HEK293T (cell line): ENCODE results near the gene SLC35F3.

Experiments used
- CTCF ChIA-PET: fragments of 350-600 bp; formaldehyde crosslinking; extraction: SDS; loops from one replicate; lab custom pipeline; 2021; ENCODE audit warnings: antibody characterized with exemption, inconsistent platforms; lab: Yijun Ruan, JAX
- POLR2A ChIA-PET: fragments of 350-600 bp; formaldehyde crosslinking; extraction: SDS; loops from one replicate; lab custom pipeline; 2020; ENCODE audit warnings: antibody characterized with exemption, inconsistent platforms; lab: Yijun Ruan, JAX
- DNase-seq: peaks from one replicate; pipeline ENCODE4 v3.0.0; 2012; ENCODE audit warnings: mixed read lengths; ENCODE audit errors: extremely low spot score
- ARNT ChIP-seq: fragments of 450-650 bp; IDR thresholded peaks from 2 replicates; pipeline ENCODE4 v1.6.1; 2017; ENCODE audit warnings: mild to moderate bottlenecking
- BHLHE40 ChIP-seq: fragments of 450-650 bp; IDR thresholded peaks from 2 replicates; pipeline ENCODE4 v1.6.1; 2016; ENCODE audit warnings: mild to moderate bottlenecking, moderate library complexity, borderline replicate concordance
- CTBP1 ChIP-seq: fragments of 450-650 bp; IDR thresholded peaks from 2 replicates; pipeline ENCODE4 v1.6.1; 2016; ENCODE audit warnings: borderline replicate concordance
- ELF4 ChIP-seq: fragments of 450-650 bp; IDR thresholded peaks from 2 replicates; pipeline ENCODE4 v1.6.1; 2017; ENCODE audit warnings: antibody characterized with exemption
- FOXA1 ChIP-seq: fragments of 450-650 bp; IDR thresholded peaks from 2 replicates; pipeline ENCODE4 v1.6.1; 2016; ENCODE audit warnings: mild to moderate bottlenecking
- FOXK2 ChIP-seq: fragments of 450-650 bp; IDR thresholded peaks from 2 replicates; pipeline ENCODE4 v1.6.1; 2016; ENCODE audit warnings: mild to moderate bottlenecking
- FOXM1 ChIP-seq: fragments of 450-650 bp; IDR thresholded peaks from 2 replicates; pipeline ENCODE4 v1.6.1; 2017; ENCODE audit warnings: mild to moderate bottlenecking, borderline replicate concordance
- HDGF ChIP-seq: fragments of 450-650 bp; IDR thresholded peaks from 2 replicates; pipeline ENCODE4 v1.6.1; 2017; ENCODE audit warnings: antibody characterized with exemption, borderline replicate concordance
- L3MBTL2 ChIP-seq: fragments of 450-650 bp; conservative IDR thresholded peaks from 2 replicates; pipeline ENCODE4 v1.6.1; 2016; ENCODE audit warnings: mild to moderate bottlenecking
- LEF1 ChIP-seq: fragments of 450-650 bp; IDR thresholded peaks from 2 replicates; pipeline ENCODE4 v1.6.1; 2017; ENCODE audit warnings: mild to moderate bottlenecking, borderline replicate concordance
- NFRKB ChIP-seq: fragments of 450-650 bp; IDR thresholded peaks from 2 replicates; pipeline ENCODE4 v1.6.1; 2016; ENCODE audit warnings: mild to moderate bottlenecking, moderate library complexity
- PKNOX1 ChIP-seq: fragments of 450-650 bp; IDR thresholded peaks from 2 replicates; pipeline ENCODE4 v1.6.1; 2016
- SP1 ChIP-seq: fragments of 450-650 bp; IDR thresholded peaks from 2 replicates; pipeline ENCODE4 v1.6.1; 2017
- SUZ12 ChIP-seq: fragments of 450-650 bp; IDR thresholded peaks from 2 replicates; pipeline ENCODE4 v1.6.1; 2016; ENCODE audit warnings: mild to moderate bottlenecking
- TARDBP ChIP-seq: fragments of 450-650 bp; IDR thresholded peaks from 2 replicates; pipeline ENCODE4 v1.6.1; 2016
- ZNF384 ChIP-seq: fragments of 450-650 bp; IDR thresholded peaks from 2 replicates; pipeline ENCODE4 v1.6.1; 2016

Gene SLC35F3

GRCh38 chr1:234256359-234256758, 351.9 kb downstream of the SLC35F3 start:
- CTCF ChIA-PET = interaction anchor here (1.0 kb wide), 1 partner anchor 131 kb away, joined by 3 read pairs; no protein-coding TSS in a partner anchor
- no peak for DNase-seq
- TF ChIP-seq ARNT = no peak
- POLR2A ChIA-PET = no interaction called here

GRCh38 chr1:234258071-234258470, 353.6 kb downstream of the SLC35F3 start:
- POLR2A ChIA-PET = no interaction called here
- no peak for TF ChIP-seq LEF1
- TF ChIP-seq L3MBTL2 = no peak
- no peak for TF ChIP-seq BHLHE40
- no peak for TF ChIP-seq FOXK2
- TF ChIP-seq FOXA1 = no peak
- no peak for TF ChIP-seq ARNT
- TF ChIP-seq SUZ12 = no peak
- no peak for TF ChIP-seq NFRKB
- no peak for TF ChIP-seq CTBP1
- no peak for TF ChIP-seq ELF4
- no peak for TF ChIP-seq FOXM1
- no peak for TF ChIP-seq TARDBP
- TF ChIP-seq ZNF384 = no peak
- no peak for TF ChIP-seq PKNOX1
- TF ChIP-seq HDGF = no peak
- no peak for TF ChIP-seq SP1
- CTCF ChIA-PET = interaction anchor here (0.6 kb wide), 1 partner anchor 826 kb away, joined by 3 read pairs; no protein-coding TSS in a partner anchor
- DNase-seq = no peak

GRCh38 chr1:234260578-234260977, 356.1 kb downstream of the SLC35F3 start:
- ChIA-PET CTCF (no interaction called here), POLR2A (no interaction called here)
- TF ChIP-seq NFRKB (no peak), LEF1 (no peak), SUZ12 (no peak), ZNF384 (no peak), FOXA1 (no peak), TARDBP (no peak), HDGF (no peak), SP1 (no peak), ARNT (no peak), L3MBTL2 (no peak), BHLHE40 (no peak), ELF4 (no peak), FOXM1 (no peak), FOXK2 (no peak), PKNOX1 (no peak)
- no peak for DNase-seq

GRCh38 chr1:234261545-234261944, 357.1 kb downstream of the SLC35F3 start:
- POLR2A ChIA-PET = no interaction called here
- TF ChIP-seq NFRKB = no peak
- TF ChIP-seq HDGF = no peak
- no peak for TF ChIP-seq BHLHE40
- TF ChIP-seq FOXA1 = no peak
- no peak for TF ChIP-seq PKNOX1
- no peak for TF ChIP-seq ARNT
- no peak for TF ChIP-seq FOXK2
- no peak for TF ChIP-seq L3MBTL2
- TF ChIP-seq SP1 = no peak
- CTCF ChIA-PET = no interaction called here

GRCh38 chr1:234262007-234262753, 357.7 kb downstream of the SLC35F3 start:
- no peak for DNase-seq
- CTCF ChIA-PET = interaction anchor here (1.4 kb wide), 1 partner anchor 48 kb away, joined by 7 read pairs; no protein-coding TSS in a partner anchor
- TF ChIP-seq LEF1 (no peak), FOXM1 (no peak), HDGF (no peak)
- POLR2A ChIA-PET = no interaction called here

More at GRCh38 chr1:234261545-234261944, 357.1 kb downstream of the SLC35F3 start:
- DNase-seq = no peak

GRCh38 chr1:234262754-234263105, 358.3 kb downstream of the SLC35F3 start:
- TF ChIP-seq FOXM1 (no peak), ZNF384 (no peak), FOXA1 (no peak), BHLHE40 (no peak), L3MBTL2 (no peak), NFRKB (no peak), ELF4 (no peak)
- DNase-seq = no peak
- CTCF ChIA-PET = interaction anchor here (0.8 to 1.4 kb wide), 2 partner anchors 42 to 47 kb away, joined by 3 to 7 read pairs; no protein-coding TSS in a partner anchor
- POLR2A ChIA-PET = interaction anchor here (1.0 kb wide), 1 partner anchor 77 kb away, joined by 3 read pairs; no protein-coding TSS in a partner anchor

GRCh38 chr1:234264832-234265231, 360.4 kb downstream of the SLC35F3 start:
- TF ChIP-seq HDGF (no peak), ELF4 (no peak), L3MBTL2 (no peak)
- ChIA-PET POLR2A (no interaction called here), CTCF (no interaction called here)
- no peak for DNase-seq
